GM18873 (cell line): Measurements from ENCODE around the gene CAMKV.

ENCODE experiments used
- ATAC-seq: cut with Tn5 transposase; IDR thresholded peaks from one replicate; pipeline ENCODE4 v1.9.1; 2021; ENCODE audit warnings: mild to moderate bottlenecking, moderate library complexity, moderate number of reproducible peaks; ENCODE audit not compliant: unreplicated experiment, low FRiP score

CAMKV gene

GRCh38 chr3:49898991-49899390 is 29.3 kb upstream of the CAMKV start:
- no peak for ATAC-seq

GRCh38 chr3:49896345-49896744 is 26.6 kb upstream of the CAMKV start:
- no peak for ATAC-seq

- ATAC-seq, result no peak
Observed at GRCh38 chr3:49895791-49896190, 26.1 kb upstream of the CAMKV start.

GRCh38 chr3:49889296-49889695 is 19.6 kb upstream of the CAMKV start:
- ATAC-seq, result no peak

GRCh38 chr3:49886922-49887265 is 17.2 kb upstream of the CAMKV start:
- no peak for ATAC-seq

GRCh38 chr3:49883998-49884397 is 14.3 kb upstream of the CAMKV start:
- no peak for ATAC-seq

- ATAC-seq, result no peak
Observed at GRCh38 chr3:49882166-49882565, 12.5 kb upstream of the CAMKV start.

GRCh38 chr3:49880581-49881315 is 11.0 kb upstream of the CAMKV start:
- ATAC-seq, result no peak

GRCh38 chr3:49879721-49880120 is 10.0 kb upstream of the CAMKV start:
- ATAC-seq, result no peak

- ATAC-seq, result no peak
Observed at GRCh38 chr3:49878686-49879085, 9.0 kb upstream of the CAMKV start.

GRCh38 chr3:49877716-49878115 is 8.0 kb upstream of the CAMKV start:
- no peak for ATAC-seq

- ATAC-seq, result no peak
Observed at GRCh38 chr3:49876567-49876966, 6.9 kb upstream of the CAMKV start.

GRCh38 chr3:49873623-49874022 is 3.9 kb upstream of the CAMKV start:
- no peak for ATAC-seq

- ATAC-seq, result no peak
Observed at GRCh38 chr3:49872801-49873281, 3.1 kb upstream of the CAMKV start.

GRCh38 chr3:49871531-49872153 is 1.9 kb upstream of the CAMKV start:
- ATAC-seq, result no peak

- ATAC-seq, result no peak
Observed at GRCh38 chr3:49868862-49869466, 742 bp downstream of the CAMKV start.

GRCh38 chr3:49867871-49868321 is 1.8 kb downstream of the CAMKV start:
- ATAC-seq, result no peak

GRCh38 chr3:49867400-49867799 is 2.3 kb downstream of the CAMKV start:
- no peak for ATAC-seq

GRCh38 chr3:49865198-49865784 is 4.4 kb downstream of the CAMKV start:
- ATAC-seq, result no peak

- no peak for ATAC-seq
Observed at GRCh38 chr3:49864505-49864904, 5.2 kb downstream of the CAMKV start.

- ATAC-seq, result no peak
Observed at GRCh38 chr3:49859576-49860305, 10.0 kb downstream of the CAMKV start.
